GM21515 (cell line): ENCODE data around the gene ZC3H14.

Experiments
- ATAC-seq: cut with Tn5 transposase; IDR thresholded peaks from one replicate; pipeline ENCODE4 v1.9.1; 2021; ENCODE audit not compliant: unreplicated experiment

ZC3H14 gene

GRCh38 chr14:88551094-88551870 is 11.6 kb upstream of the ZC3H14 start:
- no peak for ATAC-seq

GRCh38 chr14:88551980-88552431 is 10.8 kb upstream of the ZC3H14 start:
- ATAC-seq, result no peak

- no peak for ATAC-seq
These were observed 10.0 kb upstream of the ZC3H14 start for GRCh38 chr14:88552876-88553275.

GRCh38 chr14:88553886-88554456 is 8.9 kb upstream of the ZC3H14 start:
- ATAC-seq, result no peak

- ATAC-seq, result peak; percentile 53
These were observed 8.2 kb upstream of the ZC3H14 start, which contains the start of gene PTPN21 for GRCh38 chr14:88554457-88555286. Gene PTPN21, minus strand, starts transcription at chr14:88555007. Its CDS starts 4,590 bp downstream, at chr14:88550417.

- ATAC-seq, result no peak
These were observed 6.3 kb upstream of the ZC3H14 start for GRCh38 chr14:88556581-88556980.

GRCh38 chr14:88559852-88560251 is 3.0 kb upstream of the ZC3H14 start:
- no peak for ATAC-seq

GRCh38 chr14:88562532-88562830 is 356 bp upstream of the ZC3H14 start:
- no peak for ATAC-seq

- no peak for ATAC-seq
These were observed 1.0 kb downstream of the ZC3H14 start for GRCh38 chr14:88563845-88564244.

- ATAC-seq, result no peak
These were observed 2.6 kb downstream of the ZC3H14 start for GRCh38 chr14:88565427-88565826.

GRCh38 chr14:88568196-88568595 is 5.4 kb downstream of the ZC3H14 start:
- no peak for ATAC-seq

- no peak for ATAC-seq
These were observed 9.3 kb downstream of the ZC3H14 start for GRCh38 chr14:88572117-88572516.

GRCh38 chr14:88576222-88576621 is 13.4 kb downstream of the ZC3H14 start:
- ATAC-seq, result no peak

GRCh38 chr14:88584451-88584850 is 21.6 kb downstream of the ZC3H14 start:
- ATAC-seq, result no peak

- no peak for ATAC-seq
These were observed 25.2 kb downstream of the ZC3H14 start for GRCh38 chr14:88588081-88588480.

GRCh38 chr14:88590173-88590572 is 27.3 kb downstream of the ZC3H14 start:
- no peak for ATAC-seq

GRCh38 chr14:88592031-88592430 is 29.2 kb downstream of the ZC3H14 start:
- ATAC-seq, result no peak

- ATAC-seq, result no peak
These were observed 34.2 kb downstream of the ZC3H14 start for GRCh38 chr14:88597038-88597437.

GRCh38 chr14:88597601-88598000 is 34.8 kb downstream of the ZC3H14 start:
- no peak for ATAC-seq

- no peak for ATAC-seq
These were observed 35.3 kb downstream of the ZC3H14 start for GRCh38 chr14:88598097-88598675.

GRCh38 chr14:88599326-88599725 is 36.5 kb downstream of the ZC3H14 start:
- ATAC-seq, result peak; percentile 43
